ENCODE results near the gene FZD4.
A peak's percentile ranks its signal among the peaks of the same experiment; 100 is the strongest.
"Not testable (repeated sequence)": the region's sequence is repeated elsewhere in the genome, so short reads cannot be mapped to it uniquely, and the experiment has no call there.

Gene FZD4

DNA sequence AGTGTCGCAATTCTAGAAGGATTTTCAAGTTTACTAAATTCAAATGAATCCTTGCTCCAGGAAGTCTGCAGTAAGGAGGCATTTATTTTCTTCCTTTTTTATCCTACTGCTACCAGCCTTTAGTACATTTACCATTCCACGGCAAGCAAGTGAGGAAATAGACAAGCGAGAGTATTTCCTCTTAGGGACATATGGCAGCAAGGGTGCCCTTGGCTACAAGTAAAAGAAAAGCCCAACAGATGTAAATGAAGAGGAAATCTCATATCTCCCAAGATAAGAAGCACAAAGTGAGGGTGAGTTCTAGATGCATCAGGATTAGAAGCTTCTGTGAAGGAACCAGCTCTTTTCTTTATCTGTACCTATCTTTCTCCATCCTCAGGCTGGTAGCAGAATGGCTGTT lies 37.8 kb upstream of the FZD4 start:
- TF ChIP-seq, protein P1, sequence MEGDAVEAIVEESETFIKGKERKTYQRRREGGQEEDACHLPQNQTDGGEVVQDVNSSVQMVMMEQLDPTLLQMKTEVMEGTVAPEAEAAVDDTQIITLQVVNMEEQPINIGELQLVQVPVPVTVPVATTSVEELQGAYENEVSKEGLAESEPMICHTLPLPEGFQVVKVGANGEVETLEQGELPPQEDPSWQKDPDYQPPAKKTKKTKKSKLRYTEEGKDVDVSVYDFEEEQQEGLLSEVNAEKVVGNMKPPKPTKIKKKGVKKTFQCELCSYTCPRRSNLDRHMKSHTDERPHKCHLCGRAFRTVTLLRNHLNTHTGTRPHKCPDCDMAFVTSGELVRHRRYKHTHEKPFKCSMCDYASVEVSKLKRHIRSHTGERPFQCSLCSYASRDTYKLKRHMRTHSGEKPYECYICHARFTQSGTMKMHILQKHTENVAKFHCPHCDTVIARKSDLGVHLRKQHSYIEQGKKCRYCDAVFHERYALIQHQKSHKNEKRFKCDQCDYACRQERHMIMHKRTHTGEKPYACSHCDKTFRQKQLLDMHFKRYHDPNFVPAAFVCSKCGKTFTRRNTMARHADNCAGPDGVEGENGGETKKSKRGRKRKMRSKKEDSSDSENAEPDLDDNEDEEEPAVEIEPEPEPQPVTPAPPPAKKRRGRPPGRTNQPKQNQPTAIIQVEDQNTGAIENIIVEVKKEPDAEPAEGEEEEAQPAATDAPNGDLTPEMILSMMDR (conservative IDR thresholded peaks at IDR 0.05; ENCODE audit: low read depth) = no peak
- ChIA-PET CTCF (interaction anchor here (0.6 kb wide), 1 partner anchor 82 kb away, joined by 4 read pairs; no protein-coding TSS in a partner anchor), POLR2A (ENCODE audit: low non-redundant PET) (no interaction called here)
- no peak for DNase-seq (ENCODE audit: low spot score)
- no peak overlapping the region for H3K27ac ChIP-seq

DNA sequence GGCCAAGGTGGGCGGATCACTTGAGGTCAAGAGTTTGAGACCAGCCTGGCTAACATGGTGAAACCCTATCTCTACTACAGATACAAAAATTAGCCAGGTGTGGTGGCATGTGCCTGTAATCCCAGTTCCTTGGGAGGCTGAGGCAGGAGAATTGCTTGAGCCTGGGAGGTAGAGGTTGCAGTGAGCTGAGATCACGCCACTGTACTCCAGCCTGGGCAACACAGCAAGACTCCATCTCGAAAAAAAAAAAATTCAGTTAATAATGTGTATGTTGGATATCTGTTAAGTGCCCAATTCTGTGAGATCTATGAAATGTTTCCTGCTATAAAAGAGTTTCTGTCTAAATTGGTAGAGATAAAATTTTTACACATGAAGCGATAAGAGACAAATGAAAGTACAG lies 37.1 kb upstream of the FZD4 start:
- DNase-seq (ENCODE audit: low spot score); POLR2A ChIA-PET (ENCODE audit: low non-redundant PET); CTCF ChIA-PET; H3K27ac ChIP-seq: not testable (repeated sequence)

- ChIA-PET CTCF (no interaction called here), POLR2A (ENCODE audit: low non-redundant PET) (no interaction called here)
- TF ChIP-seq, protein P1 (conservative IDR thresholded peaks at IDR 0.05; ENCODE audit: low read depth) = no peak
- H3K27ac ChIP-seq = no peak overlapping the region
- no peak for DNase-seq (ENCODE audit: low spot score)
These were observed 36.1 kb upstream of the FZD4 start for GRCh38 chr11:86991341-86991740.

- TF ChIP-seq, protein P1 (conservative IDR thresholded peaks at IDR 0.05; ENCODE audit: low read depth) = no peak
- DNase-seq (ENCODE audit: low spot score) = peak; percentile 40
- H3K27ac ChIP-seq = no peak overlapping the region
- POLR2A ChIA-PET (ENCODE audit: low non-redundant PET) = no interaction called here
- CTCF ChIA-PET = interaction anchor here (0.7 kb wide), 1 partner anchor 1143 kb away, joined by 3 read pairs; no protein-coding TSS in a partner anchor
These were observed 35.3 kb upstream of the FZD4 start for GRCh38 chr11:86990515-86990914.

DNA sequence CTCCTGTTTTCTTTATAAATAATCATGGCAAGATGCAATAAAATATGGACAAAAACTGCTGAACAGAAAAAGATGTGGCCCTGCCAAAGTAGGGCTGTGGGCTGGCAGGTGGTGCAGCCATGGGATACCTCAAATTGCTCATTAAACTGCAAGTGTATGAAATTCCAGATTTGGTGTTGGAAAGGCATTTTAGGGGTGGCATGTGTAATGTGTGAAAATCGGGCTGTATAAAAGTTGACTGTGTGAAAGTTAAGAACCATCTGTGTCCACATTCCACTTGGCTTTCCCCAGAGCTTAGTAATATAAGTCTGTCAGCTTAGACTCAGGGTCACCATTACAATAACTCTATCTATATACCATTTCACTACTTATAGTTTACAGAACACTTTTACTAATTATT lies 34.8 kb upstream of the FZD4 start:
- TF ChIP-seq, protein P1 (conservative IDR thresholded peaks at IDR 0.05; ENCODE audit: low read depth) = no peak
- no peak overlapping the region for H3K27ac ChIP-seq
- no peak for DNase-seq (ENCODE audit: low spot score)
- CTCF ChIA-PET = interaction anchor here (0.7 kb wide), 1 partner anchor 1143 kb away, joined by 3 read pairs; no protein-coding TSS in a partner anchor
- POLR2A ChIA-PET (ENCODE audit: low non-redundant PET) = no interaction called here

GRCh38 chr11:86988351-86988881 lies 33.2 kb upstream of the FZD4 start:
- ChIA-PET CTCF (no interaction called here), POLR2A (ENCODE audit: low non-redundant PET) (no interaction called here)
- H3K27ac ChIP-seq = no peak overlapping the region
- TF ChIP-seq, protein P1 (conservative IDR thresholded peaks at IDR 0.05; ENCODE audit: low read depth) = no peak
- no peak for DNase-seq (ENCODE audit: low spot score)

DNA sequence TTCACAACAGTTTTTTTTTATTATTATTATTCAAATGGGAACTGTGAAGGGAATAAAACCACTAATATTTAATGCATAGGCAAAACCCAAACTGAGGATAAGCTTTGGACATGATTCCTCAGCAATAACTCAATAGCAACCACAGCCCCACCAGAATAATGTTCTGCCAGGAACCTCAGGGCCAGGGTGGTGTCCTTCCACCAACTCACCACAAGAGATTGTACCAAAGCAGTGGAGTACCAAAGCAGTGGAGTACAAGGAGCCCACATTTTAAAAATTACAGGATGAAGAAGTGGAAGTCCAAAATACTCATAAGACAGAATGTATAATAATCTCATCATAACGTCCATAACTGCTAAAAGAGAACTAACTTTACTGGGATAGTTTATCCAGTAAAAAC lies 32.5 kb upstream of the FZD4 start:
- CTCF ChIA-PET = no interaction called here

More for the DNA sequence above, 32.5 kb upstream of the FZD4 start:
- TF ChIP-seq, protein P1 (conservative IDR thresholded peaks at IDR 0.05; ENCODE audit: low read depth) = no peak
- DNase-seq (ENCODE audit: low spot score) = no peak
- H3K27ac ChIP-seq = no peak overlapping the region
- POLR2A ChIA-PET (ENCODE audit: low non-redundant PET) = no interaction called here
